ENCODE results near the gene NFASC. TPM values are rescaled to one million over a fixed set of nuclear protein-coding genes. Genes with fewer than 3 reads are reported as not detected.
A peak's percentile ranks its signal among the peaks of the same experiment; 100 is the strongest.

The NFASC gene
- total RNA-seq, 1 donor from 2014 or later, result 11.1 TPM

DNA sequence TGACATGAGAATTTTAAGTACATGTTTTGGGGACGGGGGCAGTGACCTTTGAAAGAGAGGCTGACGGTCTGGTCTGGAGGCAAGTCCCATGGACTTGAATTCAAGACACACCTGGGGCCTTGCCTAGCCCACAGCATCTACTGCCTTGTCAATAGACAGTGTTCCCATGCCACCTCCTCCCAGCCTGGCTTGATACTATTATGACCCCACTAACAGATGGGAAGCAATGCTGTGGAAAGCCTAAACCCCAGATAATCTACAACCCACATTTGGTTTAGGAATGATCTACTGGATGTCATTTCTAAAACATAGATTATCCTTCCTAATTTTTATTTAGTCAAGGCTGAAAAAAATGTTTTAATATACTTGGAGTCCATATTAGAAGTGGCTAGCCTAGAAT lies 17.8 kb upstream of the NFASC start:
- intact Hi-C loops (cut with DNase I), result no loop called here
- DNase-seq (no peak), ATAC-seq (ENCODE audit: poor library complexity) (no peak)

GRCh38 chr1:204853436-204853835 lies 17.2 kb upstream of the NFASC start:
- DNase-seq, result no peak
- ATAC-seq (ENCODE audit: poor library complexity), result no peak
- intact Hi-C loops (cut with DNase I), result no loop called here

GRCh38 chr1:204854286-204854685 lies 16.4 kb upstream of the NFASC start:
- ATAC-seq (ENCODE audit: poor library complexity), result no peak

DNA sequence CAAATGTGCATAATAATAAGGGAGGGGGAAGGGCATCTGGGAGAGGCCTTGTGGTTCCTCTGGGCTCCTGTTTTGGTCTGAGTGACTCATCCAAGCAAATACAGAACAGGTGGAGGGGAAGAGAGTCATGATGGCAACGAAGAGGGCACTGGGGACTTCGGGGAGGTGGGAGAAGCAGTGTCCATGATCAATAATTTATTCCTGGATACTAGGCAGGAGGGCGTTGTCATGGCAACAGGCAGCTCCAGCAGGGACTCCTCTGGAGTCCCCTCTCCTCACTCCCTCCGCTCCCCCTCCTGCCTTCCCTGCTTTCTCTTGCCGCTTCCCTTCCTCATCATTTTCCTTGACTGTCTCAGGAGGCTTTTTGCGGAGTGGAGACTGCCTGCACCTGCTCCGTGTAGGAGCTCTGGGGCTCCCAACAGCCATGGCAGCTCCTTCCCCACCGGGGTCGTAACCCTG lies 12.3 kb upstream of the NFASC start:
- DNase-seq (no peak), ATAC-seq (ENCODE audit: poor library complexity) (no peak)
- intact Hi-C loops (cut with DNase I), result no loop called here

More at GRCh38 chr1:204854286-204854685, 16.4 kb upstream of the NFASC start:
- intact Hi-C loops (cut with DNase I), result no loop called here
- DNase-seq, result no peak

DNA sequence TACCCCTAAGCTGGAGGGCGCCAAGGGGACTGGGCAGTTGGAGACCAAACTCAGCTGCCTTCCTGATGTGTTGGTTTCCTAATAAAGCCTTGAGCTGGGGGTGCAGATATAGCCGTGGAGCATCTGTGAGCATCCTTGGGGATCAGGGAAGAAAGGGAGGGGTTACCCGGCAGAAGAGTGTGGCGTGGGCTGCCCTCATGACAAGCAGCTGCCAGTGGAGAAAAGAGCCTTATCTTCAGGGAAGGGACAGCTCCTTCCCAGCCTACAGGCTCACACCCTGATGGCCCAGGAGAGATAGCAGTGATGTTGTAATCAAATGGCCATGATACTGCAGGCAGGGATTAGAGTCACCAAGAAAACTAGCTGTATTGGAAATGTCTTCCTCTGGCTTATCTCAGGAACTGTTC lies 10.8 kb upstream of the NFASC start:
- intact Hi-C loops (cut with DNase I), result no loop called here
- peak; percentile 59 for ATAC-seq (ENCODE audit: poor library complexity)
- DNase-seq, result no peak

DNA sequence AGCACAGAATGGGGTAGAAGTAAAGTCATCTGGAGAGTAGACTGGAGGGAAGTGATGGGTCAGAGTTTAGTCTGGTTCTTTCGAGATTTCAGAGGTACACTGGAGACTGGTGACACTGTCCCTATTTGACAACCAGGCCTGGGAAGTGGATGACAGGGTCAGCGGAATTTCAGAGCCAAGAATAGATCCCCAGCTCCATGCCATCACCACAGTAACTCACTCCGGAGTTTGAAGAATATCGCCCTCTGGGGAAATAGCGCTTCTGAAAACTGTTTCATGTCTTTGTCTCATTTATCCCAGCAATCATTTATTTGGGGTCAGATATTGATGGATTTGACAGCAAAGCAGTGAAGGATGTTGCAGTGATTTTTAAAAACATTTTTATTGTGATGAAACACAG lies 7.6 kb upstream of the NFASC start:
- intact Hi-C loops (cut with DNase I), result no loop called here
- DNase-seq, result no peak

GRCh38 chr1:204863730-204864129 lies 6.9 kb upstream of the NFASC start:
- ATAC-seq (ENCODE audit: poor library complexity), result no peak
- no peak for DNase-seq

More for the DNA sequence above, 7.6 kb upstream of the NFASC start:
- ATAC-seq (ENCODE audit: poor library complexity), result peak; percentile 89

GRCh38 chr1:204866051-204866596 lies 4.5 kb upstream of the NFASC start:
- no peak for ATAC-seq (ENCODE audit: poor library complexity)
- DNase-seq, result no peak
- intact Hi-C loops (cut with DNase I), result no loop called here

More at GRCh38 chr1:204863730-204864129, 6.9 kb upstream of the NFASC start:
- intact Hi-C loops (cut with DNase I), result no loop called here

GRCh38 chr1:204867203-204867602 lies 3.5 kb upstream of the NFASC start:
- ATAC-seq (ENCODE audit: poor library complexity), result no peak
- no peak for DNase-seq
- intact Hi-C loops (cut with DNase I), result no loop called here

DNA sequence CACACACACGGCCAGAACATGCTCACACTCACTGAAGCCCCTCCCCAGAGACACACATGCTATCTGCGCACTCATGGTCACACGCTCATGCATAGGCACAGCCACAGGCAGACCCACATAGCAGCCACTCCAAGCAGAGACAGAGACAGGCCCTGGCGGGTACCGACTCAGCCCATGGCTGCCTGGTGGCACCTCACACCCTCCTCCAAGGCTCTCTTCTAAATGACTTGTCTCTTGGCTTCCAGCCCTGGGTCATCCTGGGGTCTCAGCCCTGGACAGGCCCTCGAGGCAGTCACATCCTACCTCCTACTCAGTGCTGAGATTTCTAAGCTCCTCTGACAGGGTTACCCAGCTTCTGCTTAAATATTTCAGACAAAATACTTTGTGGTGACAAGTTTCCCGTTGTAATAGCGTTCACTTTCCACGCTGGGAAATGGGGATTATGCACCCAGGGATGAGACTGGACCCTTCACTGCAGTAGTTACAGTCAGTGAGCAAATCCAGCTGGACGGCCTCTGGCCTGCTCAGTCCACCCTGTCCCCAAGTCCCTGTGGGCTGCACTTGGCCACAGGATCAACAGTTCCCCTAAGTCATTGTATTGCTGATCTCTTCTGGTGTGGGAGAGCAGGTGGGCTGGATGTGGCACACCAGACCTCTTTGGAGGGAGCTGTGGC lies 2.9 kb upstream of the NFASC start:
- DNase-seq (no peak), ATAC-seq (ENCODE audit: poor library complexity) (peak; percentile 20)
- intact Hi-C loops (cut with DNase I), result no loop called here

GRCh38 chr1:204868340-204868700 lies 2.3 kb upstream of the NFASC start:
- intact Hi-C loops (cut with DNase I), result no loop called here
- ATAC-seq (ENCODE audit: poor library complexity), result peak; percentile 75
- DNase-seq, result peak; percentile 51

- DNase-seq, result no peak
- intact Hi-C loops (cut with DNase I), result no loop called here
- no peak for ATAC-seq (ENCODE audit: poor library complexity)
These were observed 1.6 kb upstream of the NFASC start for GRCh38 chr1:204869097-204869496.

GRCh38 chr1:204871405-204872037 lies 859 bp downstream of the NFASC start:
- DNase-seq, result no peak
- intact Hi-C loops (cut with DNase I), result loop anchor here (5.0 kb wide), 1 partner anchor 44 kb away; no protein-coding TSS in a partner anchor
- ATAC-seq (ENCODE audit: poor library complexity), result no peak

DNA sequence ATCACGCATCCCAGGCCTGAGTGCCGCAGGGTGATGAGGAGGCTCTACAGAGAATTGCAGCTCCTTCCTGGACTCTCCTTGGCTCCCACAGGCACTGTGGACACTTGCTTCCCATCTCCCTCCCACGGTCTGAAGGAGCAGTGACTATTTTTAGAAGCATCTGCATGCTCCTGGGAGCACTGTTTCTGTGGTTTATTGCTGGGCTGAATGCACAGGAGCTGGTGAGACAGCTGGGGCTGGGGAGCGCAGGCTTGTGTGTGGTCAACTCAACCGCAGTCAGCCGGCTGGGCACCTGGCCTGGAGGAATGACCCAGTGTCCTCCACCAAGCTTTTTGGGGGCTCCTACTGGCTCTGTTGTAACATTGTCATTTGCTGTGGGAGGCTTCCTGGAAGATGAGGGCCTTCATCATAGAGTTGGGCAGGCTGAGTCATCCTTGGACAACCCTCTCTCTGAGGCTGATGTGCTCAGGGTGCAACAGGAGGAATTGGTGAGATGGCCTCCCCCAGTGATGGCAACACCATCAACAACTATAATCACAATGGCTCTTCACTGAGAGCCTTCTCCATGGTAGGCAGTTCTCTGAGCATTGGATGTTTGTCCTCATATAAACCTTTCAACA lies 1.7 kb downstream of the NFASC start:
- peak; percentile 23 for ATAC-seq (ENCODE audit: poor library complexity)

DNA sequence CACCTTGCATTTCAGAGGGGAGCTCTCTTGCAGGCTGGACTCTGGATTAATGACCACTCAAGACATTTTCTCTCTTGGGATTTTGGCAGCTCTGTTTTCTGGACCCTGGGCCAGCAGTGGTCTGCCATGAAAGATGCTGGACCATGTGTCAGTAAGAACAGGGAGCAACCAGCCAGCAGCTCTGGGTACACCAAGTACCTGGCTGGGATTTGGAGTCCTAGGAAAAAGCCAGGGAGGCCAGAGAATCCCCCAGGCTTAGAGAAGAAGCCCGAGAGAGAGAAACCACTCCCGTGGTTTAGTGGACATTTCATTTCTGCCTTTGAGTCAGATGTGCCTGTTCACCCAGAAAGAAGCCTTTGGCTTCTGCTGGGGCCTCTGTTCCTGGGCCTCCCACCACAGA lies 2.5 kb downstream of the NFASC start:
- ATAC-seq (ENCODE audit: poor library complexity) (no peak), DNase-seq (no peak)
- intact Hi-C loops (cut with DNase I), result loop anchor here (5.0 kb wide), 1 partner anchor 46 kb away; no protein-coding TSS in a partner anchor

More for the DNA sequence above, 1.7 kb downstream of the NFASC start:
- DNase-seq, result no peak
- intact Hi-C loops (cut with DNase I), result loop anchor here (5.0 kb wide), 1 partner anchor 45 kb away; no protein-coding TSS in a partner anchor

DNA sequence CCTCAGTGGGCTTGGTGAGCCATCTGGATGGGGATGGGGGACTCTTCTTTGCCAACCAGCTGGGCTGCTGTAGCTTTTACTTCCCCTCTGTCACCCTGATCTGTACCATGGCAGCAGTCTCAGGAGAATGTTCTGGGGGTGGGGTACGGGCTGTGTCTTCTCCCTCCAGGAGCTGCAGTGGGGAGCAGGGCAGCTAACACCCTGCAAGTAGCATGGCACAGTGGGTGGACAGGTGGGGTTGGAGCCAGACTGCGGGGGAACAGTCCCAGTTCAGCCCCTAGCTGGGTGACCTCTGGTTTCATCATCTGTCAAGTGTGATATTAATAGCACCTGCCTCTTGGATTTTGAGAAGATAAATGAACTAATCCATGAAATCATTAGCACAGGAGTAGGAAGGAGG lies 3.1 kb downstream of the NFASC start:
- intact Hi-C loops (cut with DNase I), result loop anchor here (5.0 kb wide), 1 partner anchor 46 kb away; no protein-coding TSS in a partner anchor
- ATAC-seq (ENCODE audit: poor library complexity), result no peak
- no peak for DNase-seq

GRCh38 chr1:204874274-204874673 lies 3.6 kb downstream of the NFASC start:
- ATAC-seq (ENCODE audit: poor library complexity), result no peak

GRCh38 chr1:204875255-204875654 lies 4.6 kb downstream of the NFASC start:
- no peak for ATAC-seq (ENCODE audit: poor library complexity)
- intact Hi-C loops (cut with DNase I), result no loop called here
- DNase-seq, result no peak

More at GRCh38 chr1:204874274-204874673, 3.6 kb downstream of the NFASC start:
- DNase-seq, result no peak
- intact Hi-C loops (cut with DNase I), result loop anchor here (5.0 kb wide), 1 partner anchor 47 kb away; no protein-coding TSS in a partner anchor

GRCh38 chr1:204878621-204879234 lies 8.1 kb downstream of the NFASC start:
- intact Hi-C loops (cut with DNase I), result no loop called here
- no peak for DNase-seq
- ATAC-seq (ENCODE audit: poor library complexity), result peak; percentile 74

Measured in Right ventricle myocardium superior (tissue), 1 donor.